ENCODE measurements around the gene ADAM33.
A peak's percentile ranks its signal among the peaks of the same experiment; 100 is the strongest.

ADAM33 gene

GRCh38 chr20:3686421-3686820 lies 4.6 kb upstream of the ADAM33 start:
- H3K36me3 ChIP-seq (ENCODE audit: control insufficient read depth, insufficient read depth, low read length), result no peaks in the 10 kb centered on the region
- H3K4me3 ChIP-seq (ENCODE audit: low read depth, low read length), result no peak overlapping the region
- no peaks in the 10 kb centered on the region for H3K4me1 ChIP-seq
- TF ChIP-seq CTCF (IDR thresholded peaks at IDR 0.05), result no peak
- no peak overlapping the region for H3K27ac ChIP-seq
- H3K9ac ChIP-seq, result no peak overlapping the region
- H3K79me2 ChIP-seq, result no peaks in the 10 kb centered on the region
- no peak overlapping the region for H3K4me2 ChIP-seq (ENCODE audit: low read length)
- no peaks in the 10 kb centered on the region for H3K9me3 ChIP-seq (ENCODE audit: control insufficient read depth, low read length)
- no peak overlapping the region for H2AFZ ChIP-seq
- no peaks in the 10 kb centered on the region for H3K27me3 ChIP-seq (ENCODE audit: control insufficient read depth, insufficient read depth, low read length)

DNA sequence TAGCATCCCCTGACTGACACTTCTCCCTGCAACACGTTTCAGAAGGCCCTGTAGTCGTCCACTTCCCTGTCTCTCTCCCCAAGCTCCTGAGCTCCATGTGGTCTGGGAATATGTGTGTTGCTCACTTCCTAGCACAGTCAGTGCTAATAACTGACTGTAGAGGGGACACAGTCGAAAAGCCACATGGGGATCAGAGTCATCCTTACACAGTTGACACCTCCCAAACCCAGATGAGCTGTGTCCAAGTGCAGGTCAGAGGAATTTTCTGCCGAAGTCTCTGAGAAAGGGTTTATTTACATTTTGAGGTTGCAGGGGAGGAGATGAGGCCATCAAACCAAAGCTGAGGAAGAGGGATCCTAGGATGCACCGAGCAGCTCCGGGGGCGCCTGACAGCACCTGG lies 3.5 kb upstream of the ADAM33 start:
- no peak overlapping the region for H3K9ac ChIP-seq
- H3K27me3 ChIP-seq (ENCODE audit: control insufficient read depth, insufficient read depth, low read length), result no peaks in the 10 kb centered on the region
- no peak overlapping the region for H3K4me3 ChIP-seq (ENCODE audit: low read depth, low read length)
- no peaks in the 10 kb centered on the region for H3K9me3 ChIP-seq (ENCODE audit: control insufficient read depth, low read length)
- no peak overlapping the region for H2AFZ ChIP-seq
- no peak overlapping the region for H3K4me2 ChIP-seq (ENCODE audit: low read length)
- no peaks in the 10 kb centered on the region for H3K4me1 ChIP-seq
- H3K79me2 ChIP-seq, result no peaks in the 10 kb centered on the region
- H3K36me3 ChIP-seq (ENCODE audit: control insufficient read depth, insufficient read depth, low read length), result no peaks in the 10 kb centered on the region
- no peak for TF ChIP-seq CTCF (IDR thresholded peaks at IDR 0.05)
- no peak overlapping the region for H3K27ac ChIP-seq

DNA sequence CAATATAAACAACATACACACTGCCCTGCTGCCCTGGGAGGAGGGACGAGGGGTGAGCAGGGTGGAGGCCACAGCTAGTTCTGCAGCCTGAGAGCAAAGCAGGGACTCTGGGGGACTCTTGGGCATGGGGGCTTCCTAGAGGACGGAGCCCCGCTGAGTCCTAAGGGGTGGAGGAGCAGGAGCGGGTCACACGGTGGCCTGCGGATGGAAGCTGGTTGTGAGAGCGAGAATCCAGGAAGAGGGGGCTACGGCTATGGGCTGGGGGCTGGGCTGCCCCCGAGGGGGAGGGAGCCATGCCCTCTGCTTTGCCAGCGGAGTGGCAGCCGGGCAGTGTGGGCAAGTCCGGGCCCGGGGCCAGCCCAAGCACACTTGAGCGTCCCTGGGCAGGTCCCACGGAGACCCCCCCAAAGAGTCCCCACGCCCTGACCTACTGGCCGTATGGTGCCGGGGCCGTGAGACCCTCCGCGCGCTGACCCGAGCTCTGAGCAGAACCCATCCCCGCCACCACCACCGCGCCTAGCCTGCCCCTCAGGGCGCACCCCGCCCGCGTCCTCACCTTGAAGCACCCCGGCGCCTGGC lies 369 bp downstream of the ADAM33 start:
- H3K4me3 ChIP-seq (ENCODE audit: low read depth, low read length), result no peak overlapping the region
- no peaks in the 10 kb centered on the region for H3K9me3 ChIP-seq (ENCODE audit: control insufficient read depth, low read length)
- no peaks in the 10 kb centered on the region for H3K4me1 ChIP-seq

GRCh38 chr20:3680701-3681351 lies 984 bp downstream of the ADAM33 start:
- H3K27me3 ChIP-seq (ENCODE audit: control insufficient read depth, insufficient read depth, low read length), result no peaks in the 10 kb centered on the region

More for the DNA sequence above, 369 bp downstream of the ADAM33 start:
- no peak for TF ChIP-seq CTCF (IDR thresholded peaks at IDR 0.05)
- no peaks in the 10 kb centered on the region for H3K36me3 ChIP-seq (ENCODE audit: control insufficient read depth, insufficient read depth, low read length)
- peak overlapping the region; percentile 53 for H3K4me2 ChIP-seq (ENCODE audit: low read length)
- H3K27ac ChIP-seq, result no peak overlapping the region
- no peaks in the 10 kb centered on the region for H3K79me2 ChIP-seq
- H3K27me3 ChIP-seq (ENCODE audit: control insufficient read depth, insufficient read depth, low read length), result no peaks in the 10 kb centered on the region
- no peak overlapping the region for H3K9ac ChIP-seq
- H2AFZ ChIP-seq, result peak overlapping the region; percentile 66

More at GRCh38 chr20:3680701-3681351, 984 bp downstream of the ADAM33 start:
- no peaks in the 10 kb centered on the region for H3K9me3 ChIP-seq (ENCODE audit: control insufficient read depth, low read length)
- no peaks in the 10 kb centered on the region for H3K79me2 ChIP-seq
- H3K4me1 ChIP-seq, result no peaks in the 10 kb centered on the region
- H3K36me3 ChIP-seq (ENCODE audit: control insufficient read depth, insufficient read depth, low read length), result no peaks in the 10 kb centered on the region
- H3K9ac ChIP-seq, result no peak overlapping the region
- no peak overlapping the region for H2AFZ ChIP-seq
- no peak overlapping the region for H3K27ac ChIP-seq
- no peak overlapping the region for H3K4me2 ChIP-seq (ENCODE audit: low read length)
- H3K4me3 ChIP-seq (ENCODE audit: low read depth, low read length), result no peak overlapping the region
- no peak for TF ChIP-seq CTCF (IDR thresholded peaks at IDR 0.05)

Data from parathyroid adenoma (tissue), 2 donors.